ENCODE data around the gene PM20D2.

PM20D2 gene

GRCh38 chr6:89180971-89181370, 35.1 kb downstream of the PM20D2 start:
- no peak for ATAC-seq
- TF ChIP-seq SNAI2 (CRISPR knock-in tag; IDR thresholded peaks at IDR 0.05) (no peak), ZFP3 (CRISPR knock-in tag; IDR thresholded peaks at IDR 0.05) (no peak), ZFP30 (CRISPR knock-in tag; IDR thresholded peaks at IDR 0.05) (no peak), TSHZ2 (CRISPR knock-in tag; IDR thresholded peaks at IDR 0.05) (no peak), BACH2 (CRISPR knock-in tag; IDR thresholded peaks at IDR 0.05; ENCODE audit: borderline replicate concordance) (no peak)
- TF ChIP-seq, protein P1, sequence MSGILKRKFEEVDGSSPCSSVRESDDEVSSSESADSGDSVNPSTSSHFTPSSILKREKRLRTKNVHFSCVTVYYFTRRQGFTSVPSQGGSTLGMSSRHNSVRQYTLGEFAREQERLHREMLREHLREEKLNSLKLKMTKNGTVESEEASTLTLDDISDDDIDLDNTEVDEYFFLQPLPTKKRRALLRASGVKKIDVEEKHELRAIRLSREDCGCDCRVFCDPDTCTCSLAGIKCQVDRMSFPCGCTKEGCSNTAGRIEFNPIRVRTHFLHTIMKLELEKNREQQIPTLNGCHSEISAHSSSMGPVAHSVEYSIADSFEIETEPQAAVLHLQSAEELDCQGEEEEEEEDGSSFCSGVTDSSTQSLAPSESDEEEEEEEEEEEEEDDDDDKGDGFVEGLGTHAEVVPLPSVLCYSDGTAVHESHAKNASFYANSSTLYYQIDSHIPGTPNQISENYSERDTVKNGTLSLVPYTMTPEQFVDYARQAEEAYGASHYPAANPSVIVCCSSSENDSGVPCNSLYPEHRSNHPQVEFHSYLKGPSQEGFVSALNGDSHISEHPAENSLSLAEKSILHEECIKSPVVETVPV (CRISPR knock-in tag; IDR thresholded peaks at IDR 0.05), result no peak

GRCh38 chr6:89183294-89183693, 37.4 kb downstream of the PM20D2 start:
- TF ChIP-seq ISL1 (CRISPR knock-in tag; IDR thresholded peaks at IDR 0.05) (no peak), ESRRG (CRISPR knock-in tag; IDR thresholded peaks at IDR 0.05) (no peak), RARB (CRISPR knock-in tag; IDR thresholded peaks at IDR 0.05) (no peak), ZNF565 (CRISPR knock-in tag; conservative IDR thresholded peaks at IDR 0.05; ENCODE audit: low read depth) (no peak), BACH2 (CRISPR knock-in tag; IDR thresholded peaks at IDR 0.05; ENCODE audit: borderline replicate concordance) (no peak), ZNF8 (CRISPR knock-in tag; IDR thresholded peaks at IDR 0.05) (no peak), OSR1 (CRISPR knock-in tag; IDR thresholded peaks at IDR 0.05) (no peak), GLIS3 (CRISPR knock-in tag; IDR thresholded peaks at IDR 0.05) (no peak), CREB5 (CRISPR knock-in tag; IDR thresholded peaks at IDR 0.05; ENCODE audit: low read depth) (no peak), SNAI2 (CRISPR knock-in tag; IDR thresholded peaks at IDR 0.05) (no peak), TCF4 (CRISPR knock-in tag; IDR thresholded peaks at IDR 0.05; ENCODE audit: borderline replicate concordance) (no peak), ARNTL (CRISPR knock-in tag; IDR thresholded peaks at IDR 0.05; ENCODE audit: borderline replicate concordance, low read depth) (no peak), TOX (CRISPR knock-in tag; IDR thresholded peaks at IDR 0.05; ENCODE audit: borderline replicate concordance) (no peak)
- TF ChIP-seq, protein P1 (CRISPR knock-in tag; IDR thresholded peaks at IDR 0.05), result no peak
- TF ChIP-seq, protein P2, sequence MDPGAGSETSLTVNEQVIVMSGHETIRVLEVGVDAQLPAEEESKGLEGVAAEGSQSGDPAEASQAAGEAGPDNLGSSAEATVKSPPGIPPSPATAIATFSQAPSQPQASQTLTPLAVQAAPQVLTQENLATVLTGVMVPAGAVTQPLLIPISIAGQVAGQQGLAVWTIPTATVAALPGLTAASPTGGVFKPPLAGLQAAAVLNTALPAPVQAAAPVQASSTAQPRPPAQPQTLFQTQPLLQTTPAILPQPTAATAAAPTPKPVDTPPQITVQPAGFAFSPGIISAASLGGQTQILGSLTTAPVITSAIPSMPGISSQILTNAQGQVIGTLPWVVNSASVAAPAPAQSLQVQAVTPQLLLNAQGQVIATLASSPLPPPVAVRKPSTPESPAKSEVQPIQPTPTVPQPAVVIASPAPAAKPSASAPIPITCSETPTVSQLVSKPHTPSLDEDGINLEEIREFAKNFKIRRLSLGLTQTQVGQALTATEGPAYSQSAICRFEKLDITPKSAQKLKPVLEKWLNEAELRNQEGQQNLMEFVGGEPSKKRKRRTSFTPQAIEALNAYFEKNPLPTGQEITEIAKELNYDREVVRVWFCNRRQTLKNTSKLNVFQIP (CRISPR knock-in tag; IDR thresholded peaks at IDR 0.05; ENCODE audit: borderline replicate concordance, low read depth), result no peak

DNA sequence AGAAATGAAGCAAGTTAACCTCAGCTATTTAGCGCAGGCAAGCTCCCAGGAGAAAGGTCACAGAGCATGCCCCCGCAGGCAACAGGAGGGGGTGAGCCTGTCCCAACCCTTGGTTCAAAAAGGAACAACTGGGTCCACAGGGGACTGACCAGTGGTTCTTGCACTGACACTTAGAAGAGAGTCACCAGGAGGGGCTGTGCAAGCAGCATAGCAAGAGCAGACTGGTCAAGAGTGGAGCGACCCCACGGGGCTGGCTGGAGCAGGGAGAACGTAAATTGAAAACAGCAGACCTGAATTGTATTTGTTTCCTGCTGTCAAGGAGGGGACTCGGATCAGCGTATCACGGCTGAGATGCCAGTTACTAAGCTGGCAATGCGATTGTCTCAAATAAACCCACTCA, 38.5 kb downstream of the PM20D2 start:
- no peak for ATAC-seq
- TF ChIP-seq, protein P1 (CRISPR knock-in tag; IDR thresholded peaks at IDR 0.05), result no peak
- TF ChIP-seq ISL1 (CRISPR knock-in tag; IDR thresholded peaks at IDR 0.05) (no peak), OSR1 (CRISPR knock-in tag; IDR thresholded peaks at IDR 0.05) (no peak), GLIS3 (CRISPR knock-in tag; IDR thresholded peaks at IDR 0.05) (no peak), ESRRG (CRISPR knock-in tag; IDR thresholded peaks at IDR 0.05) (no peak), TCF4 (CRISPR knock-in tag; IDR thresholded peaks at IDR 0.05; ENCODE audit: borderline replicate concordance) (no peak), CREB5 (CRISPR knock-in tag; IDR thresholded peaks at IDR 0.05; ENCODE audit: low read depth) (no peak), ZNF70 (CRISPR knock-in tag; IDR thresholded peaks at IDR 0.05) (no peak), TSHZ2 (CRISPR knock-in tag; IDR thresholded peaks at IDR 0.05) (no peak), RARB (CRISPR knock-in tag; IDR thresholded peaks at IDR 0.05) (no peak), CSDC2 (CRISPR knock-in tag; IDR thresholded peaks at IDR 0.05) (no peak), BACH2 (CRISPR knock-in tag; IDR thresholded peaks at IDR 0.05; ENCODE audit: borderline replicate concordance) (no peak)
- TF ChIP-seq, protein P2 (CRISPR knock-in tag; IDR thresholded peaks at IDR 0.05; ENCODE audit: borderline replicate concordance, low read depth), result no peak

More at GRCh38 chr6:89183294-89183693, 37.4 kb downstream of the PM20D2 start:
- ATAC-seq, result no peak

Data from SK-N-SH treated with all-trans-retinoic acid at 6 μM for 48 hours (cell line).